Astrocyte of the cerebellum (primary cell): ENCODE results near the gene ASCL3.
"Not testable (repeated sequence)": the region's sequence is repeated elsewhere in the genome, so short reads cannot be mapped to it uniquely, and the experiment has no call there.

ENCODE experiments used
- DNase-seq: peaks from one replicate; pipeline ENCODE4 v3.0.0-alpha.2; 2011; ENCODE audit warnings: low read depth
- H3K4me3 ChIP-seq: 2 replicates; pipeline ENCODE4 v1.5.1; 2011; ENCODE audit warnings: mild to moderate bottlenecking, low read depth, low read length, moderate library complexity
- in situ Hi-C: cut with HindIII; loops from 2 replicates; pipeline ENCODE4 v1.10.0; 2017; ENCODE audit warnings: low sequenced_read_pairs
- TF ChIP-seq, protein P1 (sequence below): IDR thresholded peaks from 2 replicates; pipeline ENCODE4 v1.5.1; 2012; ENCODE audit warnings: low read length, low read depth, moderate library complexity, mild to moderate bottlenecking; ENCODE audit errors: missing control alignments

The ASCL3 gene, protein sequence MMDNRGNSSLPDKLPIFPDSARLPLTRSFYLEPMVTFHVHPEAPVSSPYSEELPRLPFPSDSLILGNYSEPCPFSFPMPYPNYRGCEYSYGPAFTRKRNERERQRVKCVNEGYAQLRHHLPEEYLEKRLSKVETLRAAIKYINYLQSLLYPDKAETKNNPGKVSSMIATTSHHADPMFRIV

DNA sequence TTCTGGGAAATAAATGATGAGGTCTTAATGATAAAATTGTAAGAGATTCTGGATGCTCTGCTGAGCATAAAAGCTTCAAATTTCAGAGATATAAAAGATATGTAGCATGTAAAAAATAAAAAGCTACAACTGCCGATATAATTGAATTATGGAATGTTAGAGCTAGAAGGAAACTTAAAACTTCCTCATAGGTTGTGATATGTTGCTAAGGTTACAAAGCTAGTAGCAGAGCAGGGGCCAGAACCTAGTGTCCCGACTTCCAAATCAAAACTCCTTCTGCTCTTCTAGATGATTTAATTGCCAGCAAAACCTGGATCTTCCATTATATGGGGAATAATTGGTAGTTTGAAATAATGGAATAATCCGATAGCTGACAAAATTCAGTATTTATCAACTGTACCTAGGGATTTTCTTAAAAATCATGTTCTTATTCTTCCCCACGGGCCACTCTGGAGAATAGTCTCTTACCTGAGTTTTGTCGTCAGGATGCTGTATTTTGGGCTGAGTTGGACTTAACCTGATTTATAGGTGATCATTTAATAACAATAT, at the start of gene ASCL3:
Gene ASCL3, minus strand, starts transcription at position 499 of the 549 bp plus-strand sequence. CDS start 4,855 bp downstream, outside the sequence.
- no peak for DNase-seq
- H3K4me3 ChIP-seq: no peak within 1 kb of the TSS
- in situ Hi-C loops: no loop called here
- TF ChIP-seq, protein P1, sequence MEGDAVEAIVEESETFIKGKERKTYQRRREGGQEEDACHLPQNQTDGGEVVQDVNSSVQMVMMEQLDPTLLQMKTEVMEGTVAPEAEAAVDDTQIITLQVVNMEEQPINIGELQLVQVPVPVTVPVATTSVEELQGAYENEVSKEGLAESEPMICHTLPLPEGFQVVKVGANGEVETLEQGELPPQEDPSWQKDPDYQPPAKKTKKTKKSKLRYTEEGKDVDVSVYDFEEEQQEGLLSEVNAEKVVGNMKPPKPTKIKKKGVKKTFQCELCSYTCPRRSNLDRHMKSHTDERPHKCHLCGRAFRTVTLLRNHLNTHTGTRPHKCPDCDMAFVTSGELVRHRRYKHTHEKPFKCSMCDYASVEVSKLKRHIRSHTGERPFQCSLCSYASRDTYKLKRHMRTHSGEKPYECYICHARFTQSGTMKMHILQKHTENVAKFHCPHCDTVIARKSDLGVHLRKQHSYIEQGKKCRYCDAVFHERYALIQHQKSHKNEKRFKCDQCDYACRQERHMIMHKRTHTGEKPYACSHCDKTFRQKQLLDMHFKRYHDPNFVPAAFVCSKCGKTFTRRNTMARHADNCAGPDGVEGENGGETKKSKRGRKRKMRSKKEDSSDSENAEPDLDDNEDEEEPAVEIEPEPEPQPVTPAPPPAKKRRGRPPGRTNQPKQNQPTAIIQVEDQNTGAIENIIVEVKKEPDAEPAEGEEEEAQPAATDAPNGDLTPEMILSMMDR: no peak

DNA sequence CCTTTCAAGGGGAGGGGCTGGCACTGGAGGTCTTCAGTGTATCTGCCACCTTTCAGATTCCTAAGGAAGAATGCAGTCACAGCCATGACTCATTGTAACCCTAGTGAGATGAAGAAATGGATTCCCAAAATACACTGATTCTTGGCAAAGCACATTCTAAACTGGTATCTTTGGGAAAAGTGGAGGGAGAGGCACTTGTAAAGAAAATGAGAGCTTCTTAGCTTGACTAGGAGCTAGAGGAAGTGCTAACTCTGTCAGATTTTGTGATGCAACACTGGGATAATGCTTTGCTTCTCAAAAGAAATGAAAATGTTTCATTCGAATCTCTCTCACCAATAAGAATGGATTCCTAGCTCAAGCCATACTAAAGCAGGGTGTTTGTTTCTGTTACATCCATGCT, 46.6 kb upstream of the ASCL3 start:
- H3K4me3 ChIP-seq: no peak overlapping the region
- TF ChIP-seq, protein P1: no peak
- DNase-seq: no peak
- in situ Hi-C loops: loop anchor here (5.0 kb wide), 1 partner anchor 102 kb away; no protein-coding TSS in a partner anchor

DNA sequence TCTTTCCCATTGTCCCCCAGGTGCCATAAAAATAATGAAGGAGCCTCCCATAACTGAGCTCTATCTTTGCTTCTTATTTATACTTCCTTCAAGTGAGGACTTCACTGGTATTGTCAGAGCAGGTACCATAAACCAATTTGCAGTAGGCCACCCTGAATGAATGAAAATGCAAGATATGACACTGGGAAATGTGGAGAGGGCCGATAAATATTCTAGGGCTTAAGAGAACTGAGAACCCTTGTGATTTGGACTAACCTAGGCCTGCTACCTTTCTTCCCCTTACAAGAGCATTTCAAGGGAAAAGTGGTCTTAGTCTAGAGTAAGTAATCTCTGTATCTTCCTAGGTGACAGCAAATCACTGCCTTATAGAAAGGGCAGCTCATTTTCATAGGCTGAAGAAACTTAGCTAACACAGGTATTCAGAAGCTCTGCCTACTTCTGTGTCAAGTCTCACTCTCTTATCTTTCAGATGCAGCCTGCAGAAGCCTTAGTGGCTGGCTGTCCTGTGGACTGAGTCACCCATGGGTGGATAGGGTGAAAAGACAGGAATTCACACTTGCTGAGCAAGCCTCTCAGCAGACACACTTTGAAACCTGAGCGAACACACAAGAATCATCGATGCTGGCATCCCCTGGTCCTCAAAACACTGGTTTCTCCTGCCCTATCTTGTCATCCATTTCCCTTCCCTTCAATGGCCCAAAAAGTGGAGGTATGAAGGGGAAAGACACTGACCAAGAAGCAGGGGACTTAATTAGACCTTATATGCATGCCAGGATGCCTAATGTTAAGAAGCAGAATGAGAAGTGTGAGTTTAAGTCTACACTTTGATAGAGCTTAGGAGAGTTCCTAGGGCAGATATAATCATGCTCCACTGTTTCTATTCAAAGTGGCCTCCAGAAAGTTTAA, 45.8 kb upstream of the ASCL3 start:
- DNase-seq: no peak
- in situ Hi-C loops: loop anchor here (5.0 kb wide), 1 partner anchor 101 kb away; no protein-coding TSS in a partner anchor

DNA sequence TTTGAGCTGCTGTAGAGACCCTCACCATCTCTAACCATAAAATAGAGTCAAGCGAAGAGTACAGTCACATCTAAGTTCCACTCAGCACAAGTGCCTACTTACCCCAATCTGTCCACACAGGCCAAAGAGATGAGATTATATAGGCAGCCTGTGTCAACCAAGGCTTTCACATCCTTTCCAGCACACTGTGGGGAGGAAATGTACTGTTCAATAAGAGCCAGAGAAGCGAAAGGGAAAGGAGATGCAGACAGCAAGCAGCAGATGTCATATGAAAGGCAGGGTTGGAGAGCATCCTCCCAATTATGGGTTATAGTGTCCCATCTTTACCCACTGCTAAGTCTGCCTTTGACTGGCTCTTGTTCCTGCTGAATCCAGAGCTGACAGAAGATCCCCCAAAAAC, 44.6 kb upstream of the ASCL3 start:
- in situ Hi-C loops: loop anchor here (5.0 kb wide), 1 partner anchor 100 kb away; no protein-coding TSS in a partner anchor
- no peak overlapping the region for H3K4me3 ChIP-seq
- no peak for DNase-seq
- TF ChIP-seq, protein P1: no peak

More for the DNA sequence above, 45.8 kb upstream of the ASCL3 start:
- TF ChIP-seq, protein P1: no peak
- H3K4me3 ChIP-seq: no peak overlapping the region

DNA sequence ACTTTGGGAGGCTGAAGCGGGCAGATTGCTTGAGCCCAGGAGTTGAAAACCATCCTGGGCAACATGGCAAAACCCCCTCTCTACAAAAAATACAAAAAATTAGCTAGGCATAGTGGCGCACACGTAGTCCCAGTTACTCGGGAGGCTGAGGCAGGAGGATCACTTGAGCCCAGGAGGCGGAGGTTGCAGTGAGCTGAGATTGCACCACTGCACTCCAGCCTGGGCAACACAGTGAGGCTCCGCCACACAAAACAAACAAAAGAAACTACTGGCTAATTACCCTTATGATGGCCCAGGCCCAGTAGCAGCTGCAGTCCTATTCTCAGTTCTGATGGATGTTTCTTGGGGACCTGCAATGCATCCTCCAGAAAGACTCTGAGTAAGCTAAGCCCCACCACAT, 44.0 kb upstream of the ASCL3 start:
- in situ Hi-C loops: loop anchor here (5.0 kb wide), 1 partner anchor 99 kb away; no protein-coding TSS in a partner anchor
- not testable (repeated sequence) for H3K4me3 ChIP-seq, DNase-seq

DNA sequence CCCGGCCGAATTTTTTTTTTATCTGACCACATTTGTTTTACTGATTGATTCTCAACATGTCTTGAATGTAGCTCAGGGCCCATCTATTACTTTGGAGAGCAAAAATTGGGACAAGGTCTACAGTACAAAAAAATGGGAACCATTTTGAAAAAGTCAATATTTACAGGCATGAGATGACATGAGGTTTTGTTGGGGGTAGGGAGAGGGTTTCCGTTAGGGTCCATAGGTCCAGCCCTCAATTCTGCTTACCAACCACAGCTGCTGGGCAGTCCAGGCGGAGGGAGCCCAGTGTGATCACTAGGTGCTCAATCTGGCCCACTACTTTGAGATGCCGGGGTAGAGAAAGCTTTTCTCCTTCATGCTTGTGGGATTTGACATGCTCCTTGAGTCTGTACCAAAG, 42.6 kb upstream of the ASCL3 start:
- in situ Hi-C loops: loop anchor here (5.0 kb wide), 1 partner anchor 98 kb away; no protein-coding TSS in a partner anchor
- TF ChIP-seq, protein P1: no peak
- DNase-seq: no peak
- H3K4me3 ChIP-seq: no peak overlapping the region
